DMS114 treated with DMSO at 0.1 percent for 48 hours (cell line): ENCODE results near the gene NAT8L.

ENCODE experiments used
- DNase-seq: peaks from one replicate; lab custom pipeline; 2025; ENCODE audit not compliant: unreplicated experiment; lab: John Stamatoyannopoulos, UW

Gene NAT8L

DNA sequence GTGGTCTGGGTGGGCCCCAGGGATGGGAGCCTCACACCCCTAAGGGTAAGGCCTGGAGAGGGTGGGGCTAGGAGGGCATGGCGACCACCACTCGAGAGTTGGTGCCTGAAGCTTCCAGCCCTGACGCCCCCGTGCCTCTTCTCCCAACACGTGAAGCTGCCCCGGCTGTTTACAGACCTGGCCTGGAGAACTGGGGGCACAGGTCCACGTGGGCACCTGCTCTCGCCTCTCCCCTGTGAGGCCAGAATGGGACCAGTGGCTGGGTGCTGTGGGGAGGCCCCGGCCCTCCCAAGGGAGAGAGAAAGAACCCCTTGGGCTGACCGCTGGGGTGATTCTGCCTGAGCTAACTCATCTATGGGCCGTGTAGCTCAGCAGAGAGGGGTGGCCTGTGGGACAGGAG lies 15.5 kb downstream of the NAT8L start:
- no peak for DNase-seq

DNA sequence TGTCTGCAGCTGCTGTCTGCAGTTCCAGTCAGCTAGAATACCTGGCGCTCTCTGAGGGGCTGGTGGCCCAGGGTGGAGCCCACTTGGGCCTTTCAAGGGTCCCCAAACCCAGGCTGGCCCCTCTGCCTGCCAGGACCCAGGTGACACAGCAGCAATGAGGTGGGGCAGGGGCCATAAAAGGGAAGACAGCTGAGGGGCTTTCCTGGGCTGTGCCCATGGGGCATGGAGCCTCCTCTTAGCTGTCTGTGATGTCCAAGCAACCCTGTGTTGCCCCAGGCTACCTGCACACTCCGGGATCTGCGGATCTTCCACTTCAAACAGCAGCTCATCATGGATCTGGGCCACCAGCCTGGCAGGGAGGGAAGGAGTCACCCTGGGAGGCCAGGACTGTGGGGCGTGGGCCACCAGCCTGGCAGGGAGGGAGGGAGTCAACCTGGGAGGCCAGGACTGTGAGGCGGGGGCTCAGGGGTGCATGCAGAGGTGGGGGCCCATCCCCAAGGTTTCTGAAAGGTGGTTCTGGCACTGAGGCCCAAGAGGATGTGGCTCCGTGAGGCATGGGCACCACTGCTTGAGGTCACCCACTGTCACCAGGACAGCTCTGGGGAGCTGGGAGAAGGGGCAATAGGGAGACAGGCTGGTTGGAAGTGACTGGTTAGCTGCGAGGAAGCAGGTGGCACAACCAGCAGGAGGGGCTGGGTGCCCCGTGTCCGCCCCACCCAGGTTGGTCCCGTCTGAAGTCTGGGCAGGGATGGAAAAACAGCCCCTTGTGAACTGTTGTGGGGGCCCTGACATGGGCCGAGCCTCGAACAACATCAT lies 16.3 kb downstream of the NAT8L start:
- DNase-seq = no peak

DNA sequence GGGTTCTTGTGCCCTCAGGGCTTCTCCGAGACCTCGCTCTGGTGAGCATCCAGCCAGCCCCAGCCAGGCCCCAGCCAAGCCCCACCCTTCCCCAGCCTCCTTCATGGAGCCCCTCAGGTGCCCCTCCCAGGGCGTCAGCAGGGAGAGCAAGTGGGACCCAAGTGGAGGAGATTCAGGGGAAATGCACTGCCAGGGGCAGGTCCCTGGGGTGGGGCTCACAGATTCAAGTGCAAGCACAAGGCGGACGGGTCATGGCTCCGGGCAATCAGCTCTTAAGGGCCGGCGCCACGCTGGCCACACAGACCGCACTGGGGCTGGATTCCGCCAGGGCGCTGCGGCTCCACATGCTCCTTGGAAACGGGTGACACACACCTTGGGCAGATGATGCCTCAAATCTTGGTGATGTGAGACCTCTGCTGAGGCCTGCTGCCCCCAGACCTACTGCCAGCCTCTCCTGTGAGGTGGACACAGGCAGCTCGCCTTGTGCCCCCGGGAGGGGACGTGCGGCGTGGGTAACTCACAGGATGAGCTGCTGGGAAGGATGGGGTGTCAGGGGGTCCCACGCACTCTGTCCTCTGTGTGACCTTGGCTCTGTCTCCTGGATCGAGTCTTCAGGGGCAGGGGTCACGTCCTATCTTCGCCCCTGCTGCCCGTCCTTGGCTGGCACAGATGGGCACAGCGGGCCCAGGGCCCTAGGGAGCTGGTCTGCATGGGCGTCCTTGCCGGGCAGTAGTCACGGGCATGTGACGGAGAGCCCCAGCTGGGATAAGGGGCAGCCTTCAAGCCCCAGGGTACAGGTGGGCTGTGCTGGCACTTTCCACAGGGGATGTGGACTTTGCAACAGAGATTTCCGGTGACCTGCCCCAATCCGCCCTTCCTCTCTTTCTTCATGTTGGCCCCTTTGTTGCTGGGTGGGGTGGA lies 17.1 kb downstream of the NAT8L start:
- no peak for DNase-seq

DNA sequence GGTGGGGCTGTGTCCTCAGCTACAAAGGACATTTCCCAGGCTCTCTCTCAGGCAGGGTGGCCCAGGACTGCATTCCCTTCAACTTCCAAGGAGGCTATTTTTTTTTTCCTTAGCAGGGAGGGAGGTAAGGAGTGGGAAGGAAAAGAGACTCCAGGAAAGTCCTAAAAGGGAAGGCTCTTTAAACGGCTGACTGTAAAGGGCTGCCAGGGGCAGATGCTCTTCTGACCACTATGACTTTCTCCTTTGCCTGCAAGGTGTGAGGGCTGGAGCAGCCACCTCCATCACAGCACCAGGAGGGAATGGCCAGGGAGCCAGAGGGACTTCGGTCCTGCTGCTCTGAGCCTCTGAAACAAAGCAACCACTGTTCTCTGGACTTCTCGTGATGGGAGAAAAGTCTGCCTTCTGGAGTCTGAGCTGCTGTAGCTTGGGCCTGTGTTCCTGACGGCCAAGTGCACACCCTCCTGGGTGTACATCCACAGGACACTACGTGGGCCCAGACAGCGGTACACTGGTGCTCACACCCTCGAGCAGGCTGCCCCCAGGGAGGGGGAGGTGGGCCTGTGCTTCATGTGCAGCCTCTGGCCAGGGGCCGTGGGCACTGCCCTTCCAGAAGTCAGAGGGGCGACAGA lies 17.9 kb downstream of the NAT8L start:
- no peak for DNase-seq

DNA sequence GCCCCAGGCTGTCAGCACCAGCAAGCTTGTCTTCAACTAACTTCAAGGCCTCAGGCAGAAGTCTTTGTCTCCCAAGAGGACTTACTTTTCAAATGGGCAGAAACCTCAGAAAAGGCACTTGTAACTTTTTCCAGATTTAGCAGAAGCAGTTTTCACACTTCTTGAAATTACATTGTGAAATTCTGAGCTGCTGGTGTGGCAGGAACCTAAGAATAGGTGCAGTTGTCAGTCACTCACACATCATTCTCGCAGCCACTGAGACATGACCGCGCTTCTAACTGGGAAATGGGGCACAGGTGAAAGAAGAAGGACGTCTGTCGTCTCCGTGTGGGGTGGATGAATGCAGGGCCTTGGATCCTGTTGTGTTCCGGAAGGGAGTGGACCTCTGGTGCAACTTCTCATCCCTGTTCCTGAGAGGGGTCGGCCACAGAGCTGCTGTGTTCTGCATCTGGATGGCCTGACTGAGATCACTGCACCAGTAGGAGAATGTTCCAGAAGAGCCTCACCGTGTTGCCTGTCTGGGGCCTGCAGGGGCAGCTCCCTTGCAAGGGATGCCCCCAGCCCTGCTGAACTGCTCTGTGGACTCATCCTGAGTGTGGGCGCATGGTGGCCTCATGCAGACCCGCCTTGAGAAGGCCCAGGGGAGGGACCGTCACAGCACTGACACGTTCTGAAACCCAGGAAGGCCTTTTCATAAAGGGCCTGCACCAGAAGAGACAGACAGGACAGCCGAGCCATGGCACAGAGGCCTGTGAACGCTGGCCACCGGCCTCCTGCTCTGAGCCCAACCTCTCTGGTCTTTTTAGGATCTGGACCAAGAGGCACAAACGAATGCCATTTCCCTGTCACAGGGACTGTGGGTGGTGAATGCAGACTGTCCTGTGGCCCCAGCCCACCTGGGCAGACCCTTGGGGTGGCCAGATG lies 18.7 kb downstream of the NAT8L start:
- DNase-seq = no peak

DNA sequence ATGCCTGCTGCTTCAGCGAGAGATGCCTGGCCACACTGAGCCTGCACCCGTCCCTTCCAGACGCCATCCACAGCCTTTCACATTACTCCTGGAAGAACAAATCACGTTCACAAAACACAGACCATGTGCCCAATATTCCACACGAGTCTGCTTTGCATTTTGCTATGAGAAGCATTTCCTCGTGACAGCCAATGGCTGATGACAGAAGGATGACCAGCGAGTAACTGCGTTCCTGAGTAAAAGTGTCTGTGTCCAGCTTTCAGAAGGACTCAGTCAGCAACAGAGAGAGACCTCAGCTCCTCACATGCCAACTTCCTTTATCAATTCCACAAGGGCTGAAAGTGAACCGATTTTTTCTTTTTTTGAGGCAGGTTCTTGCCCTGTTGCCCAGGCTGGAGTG lies 19.5 kb downstream of the NAT8L start:
- DNase-seq = no peak

DNA sequence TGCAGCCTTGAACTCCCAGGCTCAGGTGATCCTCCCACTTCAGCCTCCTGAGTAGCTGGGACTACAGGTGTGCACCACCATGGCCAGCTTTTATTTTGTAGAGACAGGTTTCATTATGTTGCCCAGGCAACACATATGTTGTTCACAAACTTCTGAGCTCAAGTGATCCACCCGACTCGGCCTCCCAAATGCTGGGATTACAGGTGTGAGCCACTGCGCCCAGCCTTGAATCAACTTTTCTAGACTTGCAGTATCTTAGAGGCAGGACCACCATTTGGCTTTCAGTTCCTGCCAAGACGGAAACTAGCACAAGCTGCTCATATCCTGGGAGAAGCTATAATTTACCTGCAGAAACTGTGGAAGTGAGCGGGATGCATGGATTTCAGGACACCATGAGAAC lies 19.9 kb downstream of the NAT8L start:
- no peak for DNase-seq

DNA sequence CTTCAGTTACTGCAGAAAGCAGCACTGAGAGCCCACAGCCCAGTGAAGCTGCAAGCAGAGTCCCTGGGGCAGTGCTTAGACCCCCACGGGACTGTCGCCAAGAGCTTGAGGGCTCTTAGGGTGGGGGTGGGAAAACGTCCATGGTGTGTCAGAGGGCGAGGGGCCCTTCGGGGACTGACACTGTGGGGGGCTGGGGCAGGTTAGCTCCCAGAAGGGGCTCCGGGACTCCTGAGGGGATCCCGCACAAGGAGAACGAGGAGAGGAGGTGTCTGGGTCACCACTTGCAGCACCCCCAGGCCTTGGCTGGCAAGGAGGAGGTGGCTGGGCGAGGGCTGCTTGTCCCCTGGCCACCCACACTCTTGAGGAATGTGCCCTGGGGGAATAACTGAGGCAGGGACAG lies 20.8 kb downstream of the NAT8L start:
- no peak for DNase-seq

DNA sequence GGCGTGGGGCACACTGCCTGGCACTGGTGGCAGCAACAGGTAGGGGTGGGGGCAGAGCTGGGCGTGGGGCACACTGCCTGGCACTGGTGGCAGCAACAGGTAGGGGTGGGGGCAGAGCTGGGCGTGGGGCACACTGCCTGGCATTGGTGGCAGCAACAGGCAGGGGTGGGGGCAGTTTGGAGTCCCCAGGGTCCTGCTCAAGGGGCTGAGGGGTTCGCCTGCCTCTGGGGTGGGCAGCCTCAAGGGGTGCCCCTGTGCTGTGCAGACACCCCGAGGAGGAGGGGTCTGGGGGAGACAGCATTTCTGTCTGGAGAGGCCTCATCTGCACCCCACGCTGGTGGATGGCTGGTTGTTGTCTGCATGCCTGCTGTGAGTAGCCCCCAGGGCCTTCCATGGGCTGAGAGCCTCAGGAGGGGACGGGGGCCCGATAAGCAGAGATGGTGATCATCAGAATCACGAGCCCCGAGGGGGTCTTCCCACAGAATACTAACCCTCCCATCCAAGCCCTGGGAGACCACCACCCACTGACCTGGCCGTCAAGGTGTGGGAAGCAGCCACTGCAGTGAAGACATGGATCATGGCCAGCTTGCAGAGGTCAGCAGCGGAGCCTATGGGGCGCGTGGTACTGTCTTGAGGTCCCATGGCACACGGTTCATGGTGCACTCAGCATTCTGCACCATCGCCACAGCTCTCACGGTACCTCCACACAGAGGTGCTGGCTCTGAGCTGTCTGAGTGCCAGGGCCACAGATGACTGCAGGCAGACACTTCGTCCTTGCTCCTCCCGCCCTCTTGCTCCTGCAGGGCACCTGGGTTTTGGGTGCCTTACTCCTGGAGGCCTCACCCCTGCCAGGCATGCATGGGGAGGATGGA lies 21.5 kb downstream of the NAT8L start:
- no peak for DNase-seq

DNA sequence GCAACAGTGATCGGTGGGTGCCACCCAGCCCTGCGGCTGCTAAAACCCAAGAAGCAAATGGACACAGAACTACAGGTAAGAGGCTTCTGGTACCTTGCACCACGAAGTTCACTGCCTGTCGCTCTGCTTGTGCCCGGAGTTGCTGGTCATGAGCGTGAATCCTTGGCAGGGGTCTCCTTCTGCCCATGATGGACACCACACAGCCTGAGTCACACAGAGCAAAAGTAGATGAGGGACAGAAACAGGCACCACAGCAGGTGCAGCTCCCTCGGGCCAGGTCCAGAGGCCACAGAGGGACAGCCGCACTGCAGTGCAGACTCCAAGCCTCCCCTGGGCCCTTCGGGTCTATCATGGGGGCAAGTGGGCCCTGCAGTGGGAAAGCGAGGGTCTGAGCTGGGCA lies 22.4 kb downstream of the NAT8L start:
- no peak for DNase-seq

DNA sequence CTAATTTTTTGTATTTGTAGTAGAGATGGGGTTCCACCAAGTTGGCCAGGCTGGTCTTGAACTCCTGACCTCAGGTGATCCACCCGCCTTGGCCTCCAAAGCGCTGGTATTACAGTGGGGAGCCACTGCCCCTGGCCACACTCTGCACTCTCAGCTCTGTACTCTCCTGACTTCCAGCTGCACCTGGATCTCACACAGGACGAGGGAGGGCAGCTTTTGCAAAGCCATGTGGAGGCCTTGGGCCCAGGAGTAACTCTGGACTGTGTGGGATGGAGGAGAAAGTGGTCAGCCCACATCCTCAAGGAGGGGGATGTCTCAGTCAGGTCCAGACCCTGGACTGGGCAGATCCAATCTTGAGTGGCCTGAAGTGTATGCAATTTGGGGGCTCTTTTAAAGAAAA lies 23.0 kb downstream of the NAT8L start:
- no peak for DNase-seq

DNA sequence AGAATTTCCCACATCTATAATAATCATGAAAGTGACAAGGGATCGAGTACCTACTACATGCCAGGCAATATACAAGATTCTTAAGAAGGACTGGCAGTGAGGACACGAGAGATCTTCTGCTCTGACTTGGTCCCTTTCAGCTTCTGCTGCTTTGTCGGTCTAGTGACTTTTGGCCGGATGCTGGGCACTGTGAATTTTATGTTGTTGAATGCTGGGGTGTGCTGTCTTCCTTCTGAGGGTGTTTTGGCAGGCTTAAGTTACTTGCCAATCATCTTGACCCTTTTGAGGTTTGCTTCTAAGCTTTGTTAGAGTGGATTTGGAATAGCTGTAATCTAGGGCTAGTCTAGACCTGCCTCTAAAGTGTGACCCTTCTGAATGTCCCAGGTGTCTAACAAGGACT lies 23.5 kb downstream of the NAT8L start:
- no peak for DNase-seq

DNA sequence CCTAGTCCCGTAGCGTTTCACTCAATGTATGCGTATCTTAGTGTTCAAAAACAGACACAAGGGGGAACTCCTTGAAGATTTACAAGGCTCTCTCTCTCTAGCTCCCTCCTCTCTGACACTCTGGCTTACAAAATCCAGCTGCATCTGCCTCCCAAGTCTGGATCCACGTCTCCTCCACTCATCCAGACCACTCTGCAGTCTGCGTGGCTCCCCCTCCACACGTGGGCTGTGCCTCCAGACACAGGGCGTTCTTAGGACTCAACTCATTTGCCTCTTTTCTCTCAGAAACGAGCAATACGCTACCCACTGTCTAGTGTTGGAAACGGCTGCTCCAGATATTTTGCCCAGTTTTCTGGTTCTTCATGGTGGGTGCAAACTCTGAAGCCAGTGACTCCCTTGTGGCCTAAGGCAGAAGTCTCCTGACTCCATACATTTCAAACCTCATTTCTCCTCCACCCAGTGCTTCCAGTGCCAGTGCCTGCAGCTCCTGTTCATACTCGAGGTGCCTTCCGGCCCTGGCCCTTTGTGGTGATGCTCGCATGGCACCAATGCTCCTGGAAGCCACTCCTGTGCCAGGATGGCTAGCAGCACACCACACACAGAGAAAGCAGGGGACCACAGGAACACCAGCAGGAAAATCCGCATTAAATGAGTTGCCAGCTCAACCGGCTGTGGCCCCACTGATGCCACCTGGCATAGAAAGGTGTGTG lies 24.1 kb downstream of the NAT8L start:
- no peak for DNase-seq

DNA sequence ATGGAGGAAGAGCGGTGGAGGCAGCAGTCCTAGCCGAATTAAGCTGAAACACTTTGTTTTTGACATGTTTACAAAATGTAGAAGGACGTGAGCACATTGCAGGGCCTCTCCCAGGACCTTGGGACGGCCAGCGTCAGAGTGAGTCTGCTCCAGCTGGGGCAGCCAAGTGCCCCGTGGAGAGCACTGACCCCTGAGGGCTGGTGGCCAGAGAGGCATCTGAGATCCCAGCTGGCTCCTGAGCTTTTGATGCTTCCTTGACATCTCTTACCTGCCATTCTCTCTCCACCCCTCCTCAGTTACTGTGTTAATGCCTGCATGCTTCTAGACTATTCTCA lies 24.7 kb downstream of the NAT8L start:
- no peak for DNase-seq

DNA sequence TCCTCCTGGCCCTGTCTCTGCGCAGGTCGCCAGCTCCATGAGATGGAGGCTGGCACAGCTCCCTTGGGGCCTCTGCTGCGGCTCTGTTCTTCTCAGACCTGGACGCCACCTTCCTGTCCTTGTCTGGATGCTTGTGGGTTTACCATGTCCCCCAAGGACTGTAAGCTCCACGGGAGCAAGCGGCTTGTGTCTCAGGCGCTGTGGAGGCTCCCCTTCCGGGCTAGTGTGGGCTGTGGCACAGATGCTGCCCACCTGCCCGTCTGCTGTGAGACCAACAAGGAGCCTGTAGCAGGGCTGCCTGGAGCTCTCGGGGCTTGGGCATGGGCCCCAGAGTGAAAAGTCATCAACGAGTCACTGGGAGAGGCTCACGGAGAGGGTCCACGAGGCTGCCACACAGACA lies 25.2 kb downstream of the NAT8L start:
- no peak for DNase-seq

DNA sequence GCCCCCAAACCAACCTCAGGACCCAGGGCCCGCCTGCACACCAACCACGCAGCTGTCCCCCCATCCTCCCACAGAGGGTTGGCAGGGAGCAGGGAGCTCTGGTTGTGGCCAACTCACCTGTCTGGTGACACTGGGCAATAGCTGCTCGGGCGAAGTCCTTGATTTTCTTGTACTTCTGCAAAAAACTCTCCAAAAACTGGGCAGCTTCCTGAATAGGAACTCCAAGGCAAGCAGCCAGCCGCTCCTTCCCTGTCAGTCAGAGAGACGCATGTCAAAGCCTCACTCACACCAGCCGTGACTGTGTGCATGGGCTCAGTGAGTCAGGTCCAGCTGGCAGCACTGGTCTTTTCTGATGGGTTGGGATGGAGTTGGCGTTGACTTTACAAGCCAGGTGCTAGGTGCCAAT lies 26.4 kb downstream of the NAT8L start:
- no peak for DNase-seq

DNA sequence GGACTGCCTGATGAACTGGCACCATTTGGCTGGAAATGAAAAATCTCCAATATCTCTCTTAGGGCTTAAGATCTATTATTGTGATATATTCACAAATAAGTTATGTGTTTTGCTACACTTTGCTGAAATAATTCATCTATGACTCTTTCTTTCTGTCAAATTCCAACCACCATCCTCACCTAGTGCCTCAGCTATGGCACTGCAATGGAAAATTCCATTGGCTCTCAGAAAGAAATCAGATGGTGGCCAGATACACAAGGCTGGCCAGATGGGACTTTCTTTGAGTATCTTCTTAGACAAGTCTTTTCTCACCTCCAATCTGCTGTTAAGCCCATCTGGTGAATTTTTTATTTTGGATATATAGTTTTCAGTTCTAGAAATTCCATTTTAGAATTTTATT lies 28.0 kb downstream of the NAT8L start:
- DNase-seq = no peak

DNA sequence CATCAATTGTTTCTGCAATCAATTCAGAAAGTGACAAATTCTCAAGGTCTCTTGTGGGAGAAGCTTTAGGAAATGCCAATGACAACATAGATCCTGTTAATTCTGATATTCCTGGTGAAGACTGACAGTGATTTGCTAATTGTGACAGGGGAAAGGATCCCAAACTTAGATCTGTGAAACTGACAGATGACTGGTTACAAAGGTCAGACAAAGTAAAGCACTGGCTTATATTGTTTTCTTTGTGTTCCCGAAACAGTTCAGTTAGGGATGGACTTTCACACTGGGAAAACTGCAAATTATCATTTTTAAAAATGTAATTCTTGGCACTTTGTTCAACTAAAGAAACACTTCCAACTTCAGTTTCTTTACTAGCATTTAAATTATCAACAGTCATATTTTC lies 30.1 kb downstream of the NAT8L start:
- no peak for DNase-seq

DNA sequence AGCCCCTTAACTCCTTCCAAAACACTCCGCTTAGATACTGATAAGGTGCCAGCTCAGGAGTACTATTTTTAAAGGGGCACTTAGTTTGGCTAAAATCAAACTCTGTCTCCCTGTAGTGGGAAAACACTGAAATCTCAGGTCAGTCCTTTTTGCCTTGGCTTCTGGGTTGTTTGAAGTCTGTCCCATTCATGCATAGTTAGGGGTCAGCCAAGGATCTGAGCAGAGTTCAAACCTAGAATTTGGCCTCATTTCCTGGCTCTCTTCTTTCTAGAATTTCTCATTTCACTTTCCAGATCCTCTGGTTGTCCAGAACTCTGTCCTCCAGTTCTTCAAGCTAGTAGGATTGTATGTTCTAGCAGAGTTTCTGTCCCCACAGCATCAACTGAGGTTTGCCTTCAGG lies 31.5 kb downstream of the NAT8L start:
- no peak for DNase-seq
